HG03442 (cell line): ENCODE results near the gene TNRC6C.

ENCODE experiments used
- ATAC-seq: cut with Tn5 transposase; IDR thresholded peaks from one replicate; pipeline ENCODE4 v1.9.1; 2021; ENCODE audit warnings: mild to moderate bottlenecking, moderate library complexity; ENCODE audit not compliant: unreplicated experiment

TNRC6C gene

DNA sequence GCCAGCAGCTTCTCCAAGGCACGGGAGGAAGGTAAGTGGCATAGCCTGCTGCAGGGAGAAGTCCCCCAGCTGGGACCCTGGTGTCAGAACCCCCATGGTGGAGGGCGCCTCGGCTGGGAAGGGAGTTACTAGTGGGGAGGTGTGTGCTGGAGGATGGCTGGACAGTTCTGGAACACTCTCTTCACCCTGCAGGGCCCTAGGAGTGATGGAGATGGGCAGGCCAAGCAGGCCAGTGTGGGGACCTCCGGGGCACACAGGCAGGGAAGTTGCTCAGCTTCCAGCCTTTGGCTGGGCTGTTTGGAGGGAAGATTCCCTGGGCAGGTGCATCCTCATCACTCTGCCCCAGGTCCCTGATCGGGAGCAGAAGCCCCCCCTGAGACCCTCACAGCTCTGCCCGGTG lies 188.4 kb downstream of the TNRC6C start:
- ATAC-seq: no peak

GRCh38 chr17:78147315-78147998 lies 189.0 kb downstream of the TNRC6C start:
- ATAC-seq: no peak

DNA sequence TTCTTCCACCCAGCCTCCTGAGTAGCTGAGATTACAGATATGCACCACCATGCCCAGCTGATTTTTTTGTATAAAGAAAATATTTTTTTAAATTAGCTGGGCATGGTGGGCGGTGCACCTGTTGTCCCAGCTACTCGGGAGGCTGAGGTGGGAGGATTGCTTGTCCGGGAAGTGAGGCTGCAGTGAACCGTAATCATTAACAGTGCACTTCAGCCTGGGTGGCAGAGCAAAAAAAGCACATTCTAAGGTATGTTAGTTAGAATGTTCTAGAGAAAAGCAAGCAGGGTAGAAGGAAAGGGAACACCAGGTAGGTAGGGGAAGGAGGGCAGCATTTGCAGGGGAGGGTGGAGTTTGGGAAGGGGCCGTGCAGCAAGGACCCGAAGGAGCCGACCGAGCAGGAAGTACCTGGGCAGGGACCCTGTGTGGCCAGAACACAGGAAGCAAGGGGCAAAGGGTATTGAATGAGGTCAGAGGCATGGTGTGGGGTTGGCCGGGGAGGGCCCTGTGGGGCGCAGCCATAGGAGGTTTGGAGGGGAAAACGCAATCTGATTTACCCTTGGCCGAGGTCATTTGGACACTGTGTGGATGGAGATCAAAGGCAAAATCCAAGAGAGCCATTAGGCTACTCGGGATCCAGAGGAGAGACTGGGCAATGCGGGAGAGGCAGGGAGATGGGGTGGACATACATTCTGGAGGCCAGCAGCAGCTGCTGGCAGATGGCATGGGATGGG lies 189.9 kb downstream of the TNRC6C start:
- no peak for ATAC-seq

DNA sequence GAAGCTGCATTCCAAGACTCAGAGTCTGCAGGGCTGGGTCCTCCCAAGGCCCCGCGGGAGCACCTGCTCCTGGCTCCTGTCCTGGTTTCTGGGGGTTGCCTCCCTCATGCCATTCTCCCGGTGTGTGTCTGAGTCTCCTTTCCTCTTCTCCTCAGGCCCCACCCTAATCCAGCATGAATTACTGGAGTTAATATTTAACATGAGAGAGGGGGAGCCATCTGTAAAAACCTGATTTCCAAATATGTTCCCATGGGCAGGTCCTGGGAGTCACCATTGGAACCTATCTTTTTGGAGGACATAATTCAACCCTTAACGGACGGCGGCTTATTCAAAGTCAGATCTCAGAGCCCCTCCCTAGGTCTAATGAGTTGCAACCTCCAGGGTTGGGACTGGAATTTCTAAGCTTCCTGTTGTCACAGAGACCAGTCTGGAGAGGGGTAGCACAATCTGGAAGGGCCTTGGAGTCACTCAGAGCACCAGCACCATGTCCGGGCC lies 193.1 kb downstream of the TNRC6C start:
- ATAC-seq: no peak

GRCh38 chr17:78154903-78155811 lies 196.7 kb downstream of the TNRC6C start:
- ATAC-seq: no peak
